Measurements from ENCODE around the gene CEP120.
"Not testable (repeated sequence)": the region's sequence is repeated elsewhere in the genome, so short reads cannot be mapped to it uniquely, and the experiment has no call there.

Gene CEP120

GRCh38 chr5:123423278-123424149 is at the start of gene CEP120:
TSS of gene CEP120 (minus strand) at chr5:123423403. CDS start at chr5:123422998, 405 bp downstream.
- peak; percentile 98 for DNase-seq

GRCh38 chr5:123472150-123472924 is 49.1 kb upstream of the CEP120 start:
- no peak for DNase-seq

GRCh38 chr5:123471385-123471784 is 48.2 kb upstream of the CEP120 start:
- DNase-seq = no peak

- not testable (repeated sequence) for DNase-seq
Observed at GRCh38 chr5:123466839-123467238, 43.6 kb upstream of the CEP120 start.

GRCh38 chr5:123460296-123460729 is 37.1 kb upstream of the CEP120 start:
- no peak for DNase-seq

GRCh38 chr5:123458994-123459393 is 35.8 kb upstream of the CEP120 start:
- DNase-seq = not testable (repeated sequence)

- DNase-seq = no peak
Observed at GRCh38 chr5:123456242-123456641, 33.0 kb upstream of the CEP120 start.

GRCh38 chr5:123455640-123456039 is 32.4 kb upstream of the CEP120 start:
- no peak for DNase-seq

- no peak for DNase-seq
Observed at GRCh38 chr5:123455095-123455494, 31.9 kb upstream of the CEP120 start.

GRCh38 chr5:123454259-123454911 is 31.2 kb upstream of the CEP120 start:
- no peak for DNase-seq

GRCh38 chr5:123452401-123452800 is 29.2 kb upstream of the CEP120 start:
- DNase-seq = no peak

GRCh38 chr5:123451047-123451446 is 27.8 kb upstream of the CEP120 start:
- DNase-seq = no peak

GRCh38 chr5:123450640-123451039 is 27.4 kb upstream of the CEP120 start:
- peak; percentile 8 for DNase-seq

GRCh38 chr5:123450114-123450513 is 26.9 kb upstream of the CEP120 start:
- DNase-seq = no peak

GRCh38 chr5:123449424-123449974 is 26.3 kb upstream of the CEP120 start:
- no peak for DNase-seq

- DNase-seq = no peak
Observed at GRCh38 chr5:123448743-123449142, 25.5 kb upstream of the CEP120 start.

- DNase-seq = no peak
Observed at GRCh38 chr5:123448017-123448617, 24.9 kb upstream of the CEP120 start.

- no peak for DNase-seq
Observed at GRCh38 chr5:123444016-123444415, 20.8 kb upstream of the CEP120 start.

- DNase-seq = no peak
Observed at GRCh38 chr5:123441408-123441807, 18.2 kb upstream of the CEP120 start.

GRCh38 chr5:123440456-123441181 is 17.4 kb upstream of the CEP120 start:
- no peak for DNase-seq

GRCh38 chr5:123439709-123440108 is 16.5 kb upstream of the CEP120 start:
- no peak for DNase-seq

GRCh38 chr5:123438902-123439301 is 15.7 kb upstream of the CEP120 start:
- DNase-seq = no peak
